ENCODE results near the gene ACACB.

The ACACB gene

DNA sequence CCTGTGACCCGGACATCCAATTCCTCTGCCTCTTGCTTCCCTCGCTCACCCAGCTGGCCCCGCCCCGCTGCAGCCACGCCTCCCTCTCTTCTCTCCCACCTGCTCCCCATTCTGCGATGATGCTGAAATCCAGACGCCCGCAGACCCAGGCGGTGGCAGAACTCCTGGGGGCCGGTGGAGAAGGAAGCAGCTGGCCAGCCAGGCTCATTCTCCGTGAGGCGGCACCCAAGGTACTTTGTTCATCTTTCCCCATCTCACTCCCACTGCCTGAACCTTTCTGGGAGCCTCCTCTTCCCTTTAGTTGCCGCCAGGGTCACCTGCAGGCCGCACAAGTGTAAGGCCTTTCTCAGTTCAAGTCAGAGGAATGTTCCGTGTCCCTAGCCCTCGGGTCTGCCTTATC is 157.0 kb downstream of the ACACB start:
- DNase-seq (ENCODE audit: extremely low spot score), result no peak
- ChIA-PET CTCF (no interaction called here), POLR2A (no interaction called here)
- TF ChIP-seq, protein P1, sequence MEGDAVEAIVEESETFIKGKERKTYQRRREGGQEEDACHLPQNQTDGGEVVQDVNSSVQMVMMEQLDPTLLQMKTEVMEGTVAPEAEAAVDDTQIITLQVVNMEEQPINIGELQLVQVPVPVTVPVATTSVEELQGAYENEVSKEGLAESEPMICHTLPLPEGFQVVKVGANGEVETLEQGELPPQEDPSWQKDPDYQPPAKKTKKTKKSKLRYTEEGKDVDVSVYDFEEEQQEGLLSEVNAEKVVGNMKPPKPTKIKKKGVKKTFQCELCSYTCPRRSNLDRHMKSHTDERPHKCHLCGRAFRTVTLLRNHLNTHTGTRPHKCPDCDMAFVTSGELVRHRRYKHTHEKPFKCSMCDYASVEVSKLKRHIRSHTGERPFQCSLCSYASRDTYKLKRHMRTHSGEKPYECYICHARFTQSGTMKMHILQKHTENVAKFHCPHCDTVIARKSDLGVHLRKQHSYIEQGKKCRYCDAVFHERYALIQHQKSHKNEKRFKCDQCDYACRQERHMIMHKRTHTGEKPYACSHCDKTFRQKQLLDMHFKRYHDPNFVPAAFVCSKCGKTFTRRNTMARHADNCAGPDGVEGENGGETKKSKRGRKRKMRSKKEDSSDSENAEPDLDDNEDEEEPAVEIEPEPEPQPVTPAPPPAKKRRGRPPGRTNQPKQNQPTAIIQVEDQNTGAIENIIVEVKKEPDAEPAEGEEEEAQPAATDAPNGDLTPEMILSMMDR (IDR thresholded peaks at IDR 0.05; ENCODE audit: control extremely low read depth, extremely low read depth, low read depth, missing control alignments), result no peak

DNA sequence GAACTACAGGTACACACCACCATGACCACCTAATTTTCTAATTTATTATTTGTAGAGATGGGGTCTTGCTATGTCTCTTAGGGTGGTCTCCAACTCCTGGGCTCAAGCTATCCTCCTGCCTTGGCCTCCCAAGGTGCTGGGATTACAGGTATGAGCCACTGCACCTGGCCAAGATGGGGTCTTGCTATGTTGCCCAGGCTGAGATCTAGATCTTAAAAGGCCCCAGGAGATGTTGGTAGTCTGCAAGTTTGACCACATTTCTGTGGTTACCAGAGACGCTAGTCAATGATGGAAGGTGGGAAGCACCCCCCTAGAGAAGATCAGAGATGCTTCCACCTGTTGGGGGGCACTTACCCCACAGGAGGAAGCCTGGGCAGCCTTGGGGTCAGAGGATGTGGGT is 158.0 kb downstream of the ACACB start:
- CTCF ChIA-PET, result interaction anchor here (3.2 kb wide), 1 partner anchor 10 kb away, joined by 10 read pairs; no protein-coding TSS in a partner anchor

DNA sequence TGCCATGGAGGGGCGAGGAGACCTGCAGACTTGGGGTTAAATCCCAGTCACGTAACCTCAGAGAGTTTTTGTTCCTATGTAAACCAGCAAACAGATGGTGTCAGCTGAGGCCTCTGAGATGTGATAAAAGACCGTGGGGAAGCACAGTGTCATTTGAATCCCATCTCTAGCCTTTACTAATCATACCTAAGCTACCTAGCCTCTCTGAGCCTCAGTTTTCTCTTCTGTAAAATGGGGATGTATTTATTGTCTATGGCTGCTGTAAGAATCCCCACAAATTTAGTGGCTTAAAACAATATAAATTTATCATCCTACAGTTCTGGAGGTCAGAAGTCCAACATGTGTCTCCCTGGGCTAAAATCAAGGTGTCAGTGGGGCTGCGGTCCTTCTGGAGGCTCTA is 158.8 kb downstream of the ACACB start:
- CTCF ChIA-PET, result interaction anchor here (3.2 kb wide), 1 partner anchor 11 kb away, joined by 10 read pairs; no protein-coding TSS in a partner anchor
- POLR2A ChIA-PET, result no interaction called here
- TF ChIP-seq, protein P1 (IDR thresholded peaks at IDR 0.05; ENCODE audit: control extremely low read depth, extremely low read depth, low read depth, missing control alignments), result no peak
- no peak for DNase-seq (ENCODE audit: extremely low spot score)

More for the DNA sequence above, 158.0 kb downstream of the ACACB start:
- no peak for DNase-seq (ENCODE audit: extremely low spot score)
- TF ChIP-seq, protein P1 (IDR thresholded peaks at IDR 0.05; ENCODE audit: control extremely low read depth, extremely low read depth, low read depth, missing control alignments), result no peak
- POLR2A ChIA-PET, result no interaction called here

DNA sequence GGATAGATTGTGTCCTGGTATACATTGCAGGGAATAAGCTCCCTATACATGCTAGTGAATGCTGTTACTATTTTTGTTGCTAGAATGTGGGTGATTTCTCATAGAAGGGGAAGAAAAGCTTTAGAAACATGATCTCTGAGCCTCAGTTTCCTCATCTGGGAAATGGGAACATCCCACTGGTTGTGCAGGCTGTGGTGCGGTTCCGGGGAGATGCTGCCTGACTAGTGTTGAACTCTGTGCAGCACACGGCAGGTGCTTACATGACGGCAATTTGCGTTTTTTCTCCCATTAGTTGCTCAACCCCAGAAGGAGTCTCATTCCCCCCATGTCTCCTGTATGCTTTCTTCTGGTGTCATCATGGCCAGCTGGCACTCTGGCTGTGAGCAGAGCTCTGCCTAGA is 159.8 kb downstream of the ACACB start:
- DNase-seq (ENCODE audit: extremely low spot score), result no peak
- TF ChIP-seq, protein P1 (IDR thresholded peaks at IDR 0.05; ENCODE audit: control extremely low read depth, extremely low read depth, low read depth, missing control alignments), result no peak
- ChIA-PET POLR2A (no interaction called here), CTCF (interaction anchor here (3.2 kb wide), 1 partner anchor 12 kb away, joined by 10 read pairs; no protein-coding TSS in a partner anchor)

DNA sequence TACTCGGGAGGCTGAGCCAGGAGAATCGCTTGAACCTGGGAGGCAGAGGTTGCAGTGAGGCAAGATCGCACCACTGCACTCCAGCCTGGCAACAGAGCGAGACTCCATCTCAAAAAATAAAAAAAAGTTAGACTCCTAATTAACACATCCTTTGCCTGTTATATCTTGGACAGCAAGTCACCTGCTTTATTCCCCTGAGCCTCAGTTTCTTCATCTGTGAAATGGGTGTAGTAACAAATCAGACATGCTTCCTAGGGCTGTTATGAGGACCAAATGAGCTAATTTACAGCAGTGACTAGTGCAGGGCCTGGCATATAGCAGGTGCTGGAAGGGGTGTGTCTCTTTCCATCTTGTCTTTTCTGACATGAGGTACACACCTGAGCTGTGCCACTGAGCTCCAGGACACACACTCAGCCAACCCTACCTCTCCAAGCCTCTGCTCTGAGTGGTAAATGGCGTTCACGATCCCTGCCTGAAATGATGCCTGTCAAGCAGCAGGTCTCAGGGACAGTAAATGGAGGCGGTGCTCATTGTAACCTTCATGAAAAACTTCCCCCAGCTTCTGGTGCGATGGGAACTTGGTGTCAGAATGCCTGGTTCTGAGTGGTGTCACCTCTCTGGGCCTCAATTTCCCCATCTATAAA is 161.0 kb downstream of the ACACB start:
- ChIA-PET CTCF (interaction anchor here (1.0 to 1.4 kb wide), 2 partner anchors 13 to 17 kb away, joined by 3 to 6 read pairs; no protein-coding TSS in a partner anchor), POLR2A (no interaction called here)
- no peak for DNase-seq (ENCODE audit: extremely low spot score)
- TF ChIP-seq, protein P1 (IDR thresholded peaks at IDR 0.05; ENCODE audit: control extremely low read depth, extremely low read depth, low read depth, missing control alignments), result no peak

DNA sequence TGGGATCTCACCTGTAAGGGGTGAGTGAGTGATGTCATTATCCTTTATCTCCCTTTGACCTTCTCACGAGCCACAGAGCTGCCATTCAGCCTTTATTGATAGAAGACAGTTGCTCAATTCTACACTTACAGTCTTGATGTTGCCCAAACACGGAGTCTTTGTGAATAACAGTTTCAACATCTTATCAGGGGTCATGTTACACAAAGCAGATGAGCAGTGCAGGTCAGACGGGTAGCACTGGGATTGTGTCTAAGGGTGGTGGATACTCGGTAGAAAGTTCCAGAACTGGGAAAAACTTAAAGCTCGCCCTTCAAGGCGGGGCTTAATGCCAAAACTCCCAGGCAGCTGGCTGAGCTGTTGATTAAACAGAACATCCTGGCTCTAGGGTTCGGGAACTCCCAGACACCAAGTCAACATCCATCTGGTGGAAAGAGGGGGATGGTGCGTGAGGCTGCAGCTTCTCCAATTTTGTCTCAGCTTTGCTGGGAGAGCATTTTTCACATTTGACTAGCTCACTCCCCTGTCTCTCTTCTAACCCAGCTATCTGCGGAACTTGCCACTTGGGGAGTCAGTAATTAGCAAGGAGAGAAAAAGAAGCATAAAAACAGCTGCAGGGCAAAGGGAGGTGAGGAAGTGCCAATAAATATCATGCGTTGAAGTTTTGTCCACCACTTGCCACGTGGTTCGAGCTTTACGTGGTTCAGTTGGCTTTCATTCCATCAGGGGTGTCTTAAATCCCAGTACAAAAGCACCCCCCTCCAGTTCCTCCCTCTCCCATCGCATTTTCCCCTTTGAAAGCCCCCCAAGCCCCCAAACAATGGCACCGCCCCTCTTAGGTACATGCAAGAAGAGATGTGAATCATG is 161.7 kb downstream of the ACACB start:
- CTCF ChIA-PET, result interaction anchor here (1.0 to 1.4 kb wide), 2 partner anchors 14 to 18 kb away, joined by 3 to 6 read pairs; no protein-coding TSS in a partner anchor
- POLR2A ChIA-PET, result no interaction called here
- TF ChIP-seq, protein P1 (IDR thresholded peaks at IDR 0.05; ENCODE audit: control extremely low read depth, extremely low read depth, low read depth, missing control alignments), result no peak
- DNase-seq (ENCODE audit: extremely low spot score), result no peak
